Measurements from ENCODE around the gene HPD.

GRCh38 chr12:121806546-121807423, 51.9 kb downstream of the HPD start:
- TF ChIP-seq CTCF (conservative IDR thresholded peaks at IDR 0.05 in 1 of 2, IDR thresholded peaks at IDR 0.05 in 1 of 2; ENCODE audit: low read depth in 1 of 2, low read length in 2 of 2) (no peak), EZH2 (IDR thresholded peaks at IDR 0.05; ENCODE audit: low read length, missing control alignments) (no peak)

Data from fibroblast of lung (primary cell).